HG02870 (cell line): ENCODE data around the gene QRFP.

ENCODE experiments used
- ATAC-seq: cut with Tn5 transposase; IDR thresholded peaks from one replicate; pipeline ENCODE4 v1.9.1; 2021; ENCODE audit warnings: mild to moderate bottlenecking, moderate library complexity; ENCODE audit not compliant: unreplicated experiment

The QRFP gene

GRCh38 chr9:130893341-130894101 is 3.1 kb downstream of the QRFP start:
- ATAC-seq: no peak

DNA sequence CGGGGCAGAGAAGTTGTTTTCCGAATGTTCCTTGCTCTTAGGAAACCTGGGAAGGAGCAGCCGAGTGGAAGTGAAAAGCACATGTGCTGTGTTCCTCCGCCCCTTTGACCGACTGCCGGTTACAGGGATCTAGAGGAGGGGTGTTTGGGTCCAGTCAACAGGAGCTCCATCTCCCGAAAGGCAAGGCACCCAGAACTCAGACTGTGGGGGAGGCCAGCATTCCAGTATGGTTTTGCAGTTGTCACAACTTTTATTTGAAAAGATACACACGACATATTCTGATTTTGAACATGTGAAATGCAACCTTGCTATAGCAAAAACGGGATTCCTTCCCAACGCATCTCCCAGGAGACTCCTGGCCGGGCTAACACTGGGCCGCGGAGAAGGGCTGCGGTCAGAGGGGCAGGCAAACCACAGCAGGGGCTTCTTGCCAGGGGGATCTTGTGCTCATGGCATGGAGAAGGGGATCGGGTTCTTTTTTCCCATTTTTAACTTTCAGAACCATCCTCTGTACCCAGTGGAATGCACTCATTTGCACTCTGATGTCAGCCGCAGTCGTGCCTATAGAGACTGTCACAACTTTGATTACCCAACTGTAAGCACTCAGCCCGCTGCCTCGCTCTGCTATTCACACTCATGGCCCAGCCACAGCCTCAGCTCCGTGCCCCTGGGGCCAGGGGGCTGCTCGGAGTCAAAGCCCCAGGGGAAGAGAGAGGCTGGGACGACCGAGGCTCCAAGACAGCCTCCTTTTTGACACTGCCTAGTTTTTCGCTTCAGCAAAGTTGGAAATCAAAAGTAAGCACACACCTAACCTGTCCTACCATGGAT is 3.9 kb downstream of the QRFP start:
- no peak for ATAC-seq

DNA sequence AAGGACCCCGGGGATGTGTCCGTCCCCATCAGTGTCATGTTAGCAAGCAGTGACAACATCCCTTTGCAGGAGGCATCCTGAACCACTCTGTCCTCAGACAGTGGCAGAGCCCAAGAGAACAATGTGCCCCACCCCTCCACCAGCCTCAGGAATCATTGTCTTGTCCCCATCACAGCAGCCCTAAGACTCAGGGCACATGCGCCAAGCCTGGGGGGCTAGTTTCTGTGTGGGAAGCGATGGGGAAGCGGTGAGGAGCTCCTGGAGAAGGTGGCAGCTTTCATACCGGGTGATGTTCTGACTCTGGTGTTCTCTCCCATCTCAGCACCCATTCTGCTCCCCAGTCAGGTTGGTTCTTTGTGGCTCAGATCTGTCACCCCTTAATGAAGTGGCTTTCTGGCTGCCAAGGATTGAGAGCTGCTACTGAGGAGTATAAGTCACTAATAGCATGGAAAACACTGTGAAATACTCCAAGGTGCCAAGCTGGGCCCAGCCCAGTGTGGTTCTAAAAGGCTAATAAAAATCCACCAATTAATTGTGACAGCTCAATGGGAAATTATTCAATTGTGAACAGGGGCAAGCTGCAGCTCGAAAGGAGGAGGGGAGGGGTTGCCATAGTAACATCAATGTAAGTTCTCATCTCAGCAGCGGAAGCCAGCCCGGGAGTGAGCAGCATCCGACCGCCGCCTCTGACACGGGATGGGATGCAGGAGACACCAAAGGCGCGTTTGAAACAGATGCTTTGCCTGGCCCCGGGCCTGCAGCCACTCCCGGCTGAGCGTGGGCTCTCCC is 4.7 kb downstream of the QRFP start:
- ATAC-seq: no peak

DNA sequence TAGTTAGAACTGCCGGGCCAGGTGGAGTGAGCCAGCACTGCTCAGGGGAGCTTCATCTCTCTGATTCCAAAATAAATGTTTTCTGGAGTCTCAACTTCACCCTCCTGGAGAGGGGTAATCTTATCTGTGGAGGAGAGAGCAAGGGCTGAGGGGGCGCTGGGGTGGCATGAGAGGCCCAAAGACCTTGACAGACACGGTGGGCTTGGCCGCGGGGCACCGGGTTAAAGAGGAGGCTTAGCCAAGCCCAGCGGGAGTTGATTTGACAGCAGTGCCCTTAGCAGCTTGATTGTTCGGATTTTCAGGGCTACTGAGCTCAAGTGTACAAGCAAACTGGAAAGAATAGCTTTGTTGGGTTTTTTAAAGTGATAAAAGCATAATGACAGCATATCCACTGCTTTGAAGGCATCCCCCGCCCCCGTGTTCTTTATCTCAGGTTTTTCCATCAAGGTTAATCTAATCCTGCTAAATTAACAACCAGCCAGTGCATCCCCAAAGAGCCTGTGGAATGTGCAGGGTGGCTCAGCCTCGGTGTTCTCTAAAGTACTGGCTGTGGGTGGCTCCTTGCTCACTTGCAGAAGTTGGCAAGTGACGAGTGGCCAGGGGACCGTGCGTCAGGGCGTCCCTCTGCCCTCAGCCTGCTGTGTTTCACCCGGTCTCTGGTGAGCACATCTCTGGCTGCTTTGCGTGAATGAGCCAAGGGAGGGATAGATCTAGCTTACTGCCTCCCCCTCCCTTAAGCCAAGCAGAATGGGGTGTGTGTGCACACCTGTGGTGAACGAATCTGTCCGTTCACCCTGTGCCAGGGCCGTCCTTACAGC is 5.5 kb downstream of the QRFP start:
- no peak for ATAC-seq

- ATAC-seq: no peak
Measured at GRCh38 chr9:130890124-130890523, 6.5 kb downstream of the QRFP start.

- ATAC-seq: no peak
Measured at GRCh38 chr9:130888146-130888885, 8.3 kb downstream of the QRFP start.

DNA sequence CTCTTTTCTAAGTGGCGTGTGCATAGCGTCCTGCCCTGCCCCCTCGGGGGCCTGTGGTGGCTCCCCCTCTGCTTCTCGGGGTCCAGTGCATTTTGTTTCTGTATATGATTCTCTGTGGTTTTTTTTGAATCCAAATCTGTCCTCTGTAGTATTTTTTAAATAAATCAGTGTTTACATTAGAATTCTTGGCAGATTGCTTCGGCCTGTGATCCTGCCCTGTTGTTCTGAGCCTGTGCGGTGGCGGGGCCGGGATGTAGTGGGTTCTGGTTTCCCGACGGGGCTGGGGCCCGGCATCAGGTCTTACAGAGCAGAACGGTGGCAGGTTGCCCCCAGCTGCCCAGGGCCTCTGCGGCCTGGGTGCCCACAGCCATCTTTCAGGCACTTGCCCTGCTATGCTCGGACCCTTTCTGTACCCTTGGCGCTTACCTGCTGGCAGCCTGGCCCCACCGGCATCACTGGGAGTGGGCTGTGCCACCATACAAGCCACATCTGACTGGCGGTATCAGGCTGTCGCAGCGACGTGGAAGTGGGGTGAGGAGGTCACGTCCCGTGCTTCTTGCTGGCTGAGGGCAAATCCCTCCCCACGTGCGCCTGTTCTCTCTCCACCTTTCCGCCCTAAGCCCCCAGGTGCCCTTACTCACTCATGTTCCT is 9.0 kb downstream of the QRFP start:
- ATAC-seq: no peak

- ATAC-seq: no peak
Measured at GRCh38 chr9:130886981-130887380, 9.6 kb downstream of the QRFP start.

GRCh38 chr9:130885484-130886375 is 10.9 kb downstream of the QRFP start:
- ATAC-seq: no peak

DNA sequence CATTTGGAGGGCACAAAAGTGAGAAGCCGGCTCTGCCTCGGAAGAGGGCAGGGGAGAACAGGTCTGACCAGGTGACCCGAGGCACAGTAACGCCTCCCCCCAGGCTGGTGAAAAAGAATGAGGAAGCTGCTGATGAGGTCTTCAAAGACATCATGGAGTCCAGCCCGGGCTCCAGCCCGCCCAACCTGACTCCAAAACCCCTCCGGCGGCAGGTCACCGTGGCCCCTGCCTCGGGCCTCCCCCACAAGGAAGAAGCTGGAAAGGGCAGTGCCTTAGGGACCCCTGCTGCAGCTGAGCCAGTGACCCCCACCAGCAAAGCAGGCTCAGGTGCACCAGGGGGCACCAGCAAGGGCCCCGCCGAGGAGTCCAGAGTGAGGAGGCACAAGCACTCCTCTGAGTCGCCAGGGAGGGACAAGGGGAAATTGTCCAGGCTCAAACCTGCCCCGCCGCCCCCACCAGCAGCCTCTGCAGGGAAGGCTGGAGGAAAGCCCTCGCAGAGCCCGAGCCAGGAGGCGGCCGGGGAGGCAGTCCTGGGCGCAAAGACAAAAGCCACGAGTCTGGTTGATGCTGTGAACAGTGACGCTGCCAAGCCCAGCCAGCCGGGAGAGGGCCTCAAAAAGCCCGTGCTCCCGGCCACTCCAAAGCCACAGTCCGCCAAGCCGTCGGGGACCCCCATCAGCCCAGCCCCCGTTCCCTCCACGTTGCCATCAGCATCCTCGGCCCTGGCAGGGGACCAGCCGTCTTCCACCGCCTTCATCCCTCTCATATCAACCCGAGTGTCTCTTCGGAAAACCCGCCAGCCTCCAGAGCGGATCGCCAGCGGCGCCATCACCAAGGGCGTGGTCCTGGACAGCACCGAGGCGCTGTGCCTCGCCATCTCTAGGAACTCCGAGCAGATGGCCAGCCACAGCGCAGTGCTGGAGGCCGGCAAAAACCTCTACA is 11.8 kb downstream of the QRFP start:
- no peak for ATAC-seq

GRCh38 chr9:130884111-130884531 is 12.5 kb downstream of the QRFP start:
- no peak for ATAC-seq

GRCh38 chr9:130883479-130883878 is 13.1 kb downstream of the QRFP start:
- no peak for ATAC-seq

DNA sequence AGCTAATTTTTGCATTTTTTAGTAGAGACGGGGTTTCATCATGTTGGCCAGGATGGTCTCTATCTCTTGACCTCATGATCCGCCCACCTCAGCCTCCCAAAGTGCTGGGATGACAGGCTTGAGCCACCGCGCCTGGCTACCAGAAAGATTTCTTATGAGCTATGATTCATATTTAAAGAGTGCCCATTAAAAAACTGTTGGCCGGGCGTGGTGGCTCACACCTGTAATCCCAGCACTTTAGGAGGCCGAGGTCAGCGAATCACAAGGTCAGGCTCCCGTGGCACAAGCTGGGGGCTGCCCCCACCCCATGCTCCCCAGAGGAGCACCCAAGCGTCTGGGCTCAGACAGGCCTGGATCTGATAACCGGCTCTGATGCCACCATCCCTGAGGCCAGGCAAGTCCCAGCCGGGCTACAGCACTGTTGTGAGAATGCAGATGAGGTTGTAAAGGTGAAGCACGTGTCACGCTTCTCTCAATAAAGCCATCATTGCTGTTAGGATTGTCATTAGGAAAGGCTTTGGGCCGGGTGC is 13.9 kb downstream of the QRFP start:
- no peak for ATAC-seq

- ATAC-seq: no peak
Measured at GRCh38 chr9:130881516-130881915, 15.1 kb downstream of the QRFP start.

DNA sequence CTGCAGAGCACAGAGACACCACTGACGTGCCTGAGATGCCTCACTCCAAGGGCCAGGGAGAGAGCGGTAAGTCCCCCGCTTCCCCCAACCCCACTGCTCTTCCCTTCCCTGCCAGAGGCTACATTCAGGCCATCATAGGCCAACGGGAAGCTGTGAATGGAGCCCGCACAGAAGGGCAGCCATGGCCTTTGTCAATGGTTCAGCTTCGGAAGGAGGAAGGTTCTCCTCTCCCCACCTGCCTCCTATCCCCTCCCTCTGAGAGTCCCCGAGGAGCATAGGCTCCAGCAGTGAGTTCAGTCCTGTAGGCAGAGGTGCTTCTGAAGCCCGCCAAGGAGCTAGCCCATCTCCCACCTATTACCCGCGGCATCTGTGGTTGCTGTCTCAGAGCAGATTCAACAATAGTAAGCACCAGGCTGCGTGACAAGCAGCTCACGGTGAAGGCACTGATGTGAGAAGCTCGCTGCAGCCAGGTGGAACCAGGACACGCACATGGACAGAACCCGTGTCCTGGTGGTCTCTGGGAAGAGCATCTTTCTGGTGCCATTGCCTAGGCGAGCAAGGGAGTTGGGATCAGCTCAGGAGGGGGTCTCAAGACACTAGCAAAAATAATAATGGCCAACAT is 15.9 kb downstream of the QRFP start:
- no peak for ATAC-seq

DNA sequence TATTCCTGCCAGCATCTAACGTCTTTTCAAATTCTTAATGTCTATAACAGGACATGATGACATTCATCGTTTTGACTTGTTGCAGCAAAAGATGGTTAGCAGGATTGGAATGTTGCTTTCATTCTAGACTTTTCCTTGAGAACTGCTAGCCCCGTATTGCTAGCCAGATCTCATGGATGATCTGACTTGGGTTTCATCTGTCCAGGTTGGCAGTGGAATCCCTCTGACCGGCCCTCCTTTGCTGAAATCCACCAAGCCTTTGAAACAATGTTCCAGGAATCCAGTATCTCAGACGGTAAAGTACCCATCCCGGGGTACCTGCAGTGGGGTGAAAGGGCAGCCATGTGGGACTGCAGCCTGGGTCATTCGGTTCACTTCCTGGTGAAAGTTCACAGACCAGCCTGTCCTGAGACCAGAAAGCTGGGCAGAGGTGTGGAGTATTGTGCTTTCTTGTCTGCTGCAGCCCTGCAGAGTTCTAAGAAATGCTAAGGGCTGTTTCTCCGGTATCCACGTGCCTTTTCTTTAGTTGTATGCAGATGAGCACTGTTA is 16.7 kb downstream of the QRFP start:
- ATAC-seq: no peak
